Loucy (cell line): ENCODE measurements around the gene GPR22.

ENCODE experiments used
- EZH2phosphoT487 ChIP-seq: fragments of 200-600 bp; IDR thresholded peaks from 2 replicates; pipeline ENCODE4 v1.6.1; 2018; ENCODE audit warnings: antibody characterized with exemption, mild to moderate bottlenecking, moderate library complexity, borderline replicate concordance
- TF ChIP-seq, protein P1 (sequence below): fragments of 200-600 bp; sonication (generic); conservative IDR thresholded peaks from 2 replicates; pipeline ENCODE4 v1.5.1; 2014; ENCODE audit warnings: mild to moderate bottlenecking, antibody characterized with exemption, low read length

DNA sequence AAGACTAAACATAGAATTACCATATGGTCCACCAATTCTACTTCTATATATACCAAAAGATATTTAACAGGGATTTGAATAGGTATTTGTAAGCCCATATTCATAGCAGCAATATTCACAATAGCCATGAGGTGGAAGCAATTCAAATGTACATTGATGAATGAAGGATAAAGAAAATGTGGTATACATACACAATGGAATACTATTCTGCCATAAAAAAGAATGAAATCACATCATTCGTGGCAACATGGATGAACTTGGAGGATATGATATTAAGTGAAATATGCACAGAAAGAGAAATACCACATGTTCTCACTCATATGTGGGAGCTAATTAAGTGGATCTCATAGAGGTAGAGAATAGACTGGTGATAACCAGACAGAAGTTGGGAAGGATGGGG is 34.1 kb upstream of the GPR22 start:
- TF ChIP-seq, protein P1, sequence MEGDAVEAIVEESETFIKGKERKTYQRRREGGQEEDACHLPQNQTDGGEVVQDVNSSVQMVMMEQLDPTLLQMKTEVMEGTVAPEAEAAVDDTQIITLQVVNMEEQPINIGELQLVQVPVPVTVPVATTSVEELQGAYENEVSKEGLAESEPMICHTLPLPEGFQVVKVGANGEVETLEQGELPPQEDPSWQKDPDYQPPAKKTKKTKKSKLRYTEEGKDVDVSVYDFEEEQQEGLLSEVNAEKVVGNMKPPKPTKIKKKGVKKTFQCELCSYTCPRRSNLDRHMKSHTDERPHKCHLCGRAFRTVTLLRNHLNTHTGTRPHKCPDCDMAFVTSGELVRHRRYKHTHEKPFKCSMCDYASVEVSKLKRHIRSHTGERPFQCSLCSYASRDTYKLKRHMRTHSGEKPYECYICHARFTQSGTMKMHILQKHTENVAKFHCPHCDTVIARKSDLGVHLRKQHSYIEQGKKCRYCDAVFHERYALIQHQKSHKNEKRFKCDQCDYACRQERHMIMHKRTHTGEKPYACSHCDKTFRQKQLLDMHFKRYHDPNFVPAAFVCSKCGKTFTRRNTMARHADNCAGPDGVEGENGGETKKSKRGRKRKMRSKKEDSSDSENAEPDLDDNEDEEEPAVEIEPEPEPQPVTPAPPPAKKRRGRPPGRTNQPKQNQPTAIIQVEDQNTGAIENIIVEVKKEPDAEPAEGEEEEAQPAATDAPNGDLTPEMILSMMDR: no peak
- no peak for TF ChIP-seq EZH2phosphoT487
